Esophagus squamous epithelium (tissue), 5 donors: ENCODE data around the gene RNF10. TPM values are rescaled to one million over a fixed set of nuclear protein-coding genes. Genes with fewer than 3 reads are reported as not detected.
A peak's percentile ranks its signal among the peaks of the same experiment; 100 is the strongest.

Source experiments
- DNase-seq: peaks from one replicate; lab custom pipeline; 2025; lab: John Stamatoyannopoulos, UW
- H3K27ac ChIP-seq, 4 donors: fragments of 200-600 bp; sonication (generic); one replicate each; pipeline ENCODE4 v1.5.1; 2016 to 2019; ENCODE audit warnings: mild to moderate bottlenecking in 1 of 4
- H3K27me3 ChIP-seq, 4 donors: fragments of 200-600 bp; sonication (generic); 1 replicate in 3 of 4; 2 replicates in 1 of 4; pipeline versions ENCODE4 v1.5.1 to v1.6.0; 2017 to 2021; ENCODE audit warnings: antibody characterized with exemption in 1 of 4
- H3K36me3 ChIP-seq, 3 donors: fragments of 200-600 bp; sonication (generic); one replicate each; pipeline ENCODE4 v1.5.1; 2016 to 2019
- H3K4me1 ChIP-seq, 3 donors: fragments of 200-600 bp; sonication (generic); one replicate each; pipeline ENCODE4 v1.5.1; 2017 to 2019
- H3K4me3 ChIP-seq, 4 donors: fragments of 200-600 bp; sonication (generic); 1 replicate in 3 of 4; 2 replicates in 1 of 4; pipeline ENCODE4 v1.5.1; 2016 to 2019; ENCODE audit warnings: mild to moderate bottlenecking in 2 of 4, moderate library complexity in 1 of 4
- H3K9me3 ChIP-seq, 3 donors: fragments of 200-600 bp; sonication (generic); one replicate each; pipeline ENCODE4 v1.5.1; 2016 to 2019
- CTCF ChIP-seq, 6 experiments: fragments of 450-650 bp in 4 of 6; fragments of 200-600 bp in 2 of 6; sonication (generic) in 2 of 6; IDR thresholded peaks; one replicate each; pipeline ENCODE4 v1.5.1; 2016 to 2019; ENCODE audit warnings: antibody characterized with exemption in 6 of 6, mild to moderate bottlenecking in 4 of 6, moderate library complexity in 4 of 6
- POLR2A ChIP-seq, 4 donors: fragments of 450-650 bp; IDR thresholded peaks; one replicate each; pipeline ENCODE4 v1.6.1; 2017; ENCODE audit warnings: antibody characterized with exemption in 4 of 4, mild to moderate bottlenecking in 4 of 4, moderate library complexity in 3 of 4
- WGBS, 2 donors: methylation state at CpG; one replicate each; pipeline ENCODE4 v1.1.5; 2018; 5-methylcytosine and 5-hydroxymethylcytosine counted together
- intact Hi-C: fragments of 100-400 bp; cut with DNase I; formaldehyde crosslinking; loops from one replicate; pipeline ENCODE4 v1.15.0; 2022
- total RNA-seq, 4 donors: library from RNA; depleted of rRNA; stranded (reverse); fragments of >200 nt; gene quantifications; one replicate each; pipeline ENCODE4 v1.1.0, GENCODE V29; 2016
- donor health status: DM: yes; HTN: yes; CAD: no.

Gene RNF10
- total RNA-seq, 4 donors from 2014 or later = 93.9 to 163 (median 120) TPM

- no peaks in the 10 kb centered on the region for H3K9me3 ChIP-seq
- H3K4me1 ChIP-seq = peaks cover 0 to 14% (median 0%) of the 10 kb centered on the region in 3 donors
- 89 to 96% methylated on average over 2 of the region's 2 CpGs for WGBS, 2 donors
- H3K27ac ChIP-seq = no peak overlapping the region
- no peak overlapping the region for H3K4me3 ChIP-seq
- TF ChIP-seq CTCF (IDR thresholded peaks at IDR 0.05) (no peak), POLR2A (IDR thresholded peaks at IDR 0.05) (no peak)
- intact Hi-C loops = no loop called here
- peaks cover 29 to 99% (median 63%) of the 10 kb centered on the region in 3 donors for H3K36me3 ChIP-seq
- H3K27me3 ChIP-seq = no peaks in the 10 kb centered on the region
- DNase-seq = no peak
Observed at GRCh38 chr12:120557589-120557988, 23.4 kb downstream of the RNF10 start.

GRCh38 chr12:120562906-120563305, 28.8 kb downstream of the RNF10 start:
- no peaks in the 10 kb centered on the region for H3K4me1 ChIP-seq
- TF ChIP-seq CTCF (IDR thresholded peaks at IDR 0.05) (no peak), POLR2A (IDR thresholded peaks at IDR 0.05) (no peak)
- no peaks in the 10 kb centered on the region for H3K9me3 ChIP-seq
- 73 to 83% methylated on average over 4 of the region's 8 CpGs for WGBS, 2 donors
- H3K27ac ChIP-seq = peak overlapping the region; percentile 39 to 74 (median 56)
- H3K36me3 ChIP-seq = peaks cover 28 to 99% (median 77%) of the 10 kb centered on the region in 3 donors
- intact Hi-C loops = no loop called here
- H3K27me3 ChIP-seq = no peaks in the 10 kb centered on the region
- no peak overlapping the region for H3K4me3 ChIP-seq
- DNase-seq = no peak

GRCh38 chr12:120563495-120563894, 29.3 kb downstream of the RNF10 start:
- no peaks in the 10 kb centered on the region for H3K27me3 ChIP-seq
- H3K27ac ChIP-seq = peak overlapping the region in 3 of 4 donors; percentile 45 to 74 (median 55)
- 81 to 93% methylated on average over 6 to 11 of the region's 11 CpGs for WGBS, 2 donors
- H3K4me1 ChIP-seq = no peaks in the 10 kb centered on the region
- no peak for DNase-seq
- peaks cover 28 to 99% (median 79%) of the 10 kb centered on the region in 3 donors for H3K36me3 ChIP-seq
- no peak overlapping the region for H3K4me3 ChIP-seq
- no peaks in the 10 kb centered on the region for H3K9me3 ChIP-seq
- intact Hi-C loops = no loop called here
- TF ChIP-seq POLR2A (IDR thresholded peaks at IDR 0.05) = no peak
- TF ChIP-seq CTCF (IDR thresholded peaks at IDR 0.05) = no peak

GRCh38 chr12:120571299-120571698, 37.1 kb downstream of the RNF10 start:
- Histone ChIP-seq H3K36me3 (peaks cover 30 to 100% (median 91%) of the 10 kb centered on the region in 3 donors), H3K4me1 (no peaks in the 10 kb centered on the region), H3K27ac (no peak overlapping the region), H3K9me3 (no peaks in the 10 kb centered on the region), H3K4me3 (no peak overlapping the region), H3K27me3 (no peaks in the 10 kb centered on the region)
- no peak for DNase-seq
- intact Hi-C loops = no loop called here
- no peak for TF ChIP-seq POLR2A (IDR thresholded peaks at IDR 0.05)
- TF ChIP-seq CTCF (IDR thresholded peaks at IDR 0.05) = no peak
- WGBS, 2 donors = 60 to 83% methylated on average over 5 of the region's 5 CpGs

- H3K27ac ChIP-seq = no peak overlapping the region
- no peaks in the 10 kb centered on the region for H3K27me3 ChIP-seq
- 54 to 60% methylated on average over 6 of the region's 6 CpGs for WGBS, 2 donors
- peaks cover 34 to 100% (median 81%) of the 10 kb centered on the region in 3 donors for H3K36me3 ChIP-seq
- no peaks in the 10 kb centered on the region for H3K4me1 ChIP-seq
- no peak for DNase-seq
- TF ChIP-seq POLR2A (IDR thresholded peaks at IDR 0.05) = no peak
- TF ChIP-seq CTCF (IDR thresholded peaks at IDR 0.05) = no peak
- H3K9me3 ChIP-seq = no peaks in the 10 kb centered on the region
- intact Hi-C loops = no loop called here
- H3K4me3 ChIP-seq = no peak overlapping the region
Observed at GRCh38 chr12:120573560-120573959, 39.4 kb downstream of the RNF10 start.
